Suppressor macrophage treated with lipopolysaccharide for 1 hour (primary cell): ENCODE data around the gene CADPS.
"Not testable (repeated sequence)": the region's sequence is repeated elsewhere in the genome, so short reads cannot be mapped to it uniquely, and the experiment has no call there.

Experiments
- DNase-seq, 3 donors: peaks; one replicate each; pipeline ENCODE4 v3.0.0-alpha.2; 2020 to 2022

The CADPS gene

GRCh38 chr3:62585861-62586260, 289.4 kb downstream of the CADPS start:
- no peak for DNase-seq

- no peak for DNase-seq
These were observed 290.6 kb downstream of the CADPS start for GRCh38 chr3:62584636-62585035.

- no peak for DNase-seq
These were observed 292.6 kb downstream of the CADPS start for GRCh38 chr3:62582495-62583172.

DNA sequence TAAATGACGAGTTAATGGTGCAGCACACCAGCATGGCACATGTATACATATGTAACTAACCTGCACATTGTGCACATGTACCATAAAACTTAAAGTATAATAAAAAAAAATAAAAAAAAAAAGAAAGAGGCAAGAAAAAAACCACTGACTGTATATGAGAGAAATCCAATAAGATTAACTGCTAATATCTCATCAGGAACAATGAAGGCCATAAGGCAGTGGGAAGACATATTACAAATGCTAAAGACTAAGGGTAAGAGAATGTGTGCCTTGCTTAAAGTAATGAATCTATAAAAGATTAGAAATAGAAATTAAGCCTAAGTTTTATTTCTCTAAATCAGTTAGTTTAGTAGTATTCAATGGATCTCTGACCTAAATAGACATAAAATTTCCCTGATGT, 294.7 kb downstream of the CADPS start:
- not testable (repeated sequence) for DNase-seq

DNA sequence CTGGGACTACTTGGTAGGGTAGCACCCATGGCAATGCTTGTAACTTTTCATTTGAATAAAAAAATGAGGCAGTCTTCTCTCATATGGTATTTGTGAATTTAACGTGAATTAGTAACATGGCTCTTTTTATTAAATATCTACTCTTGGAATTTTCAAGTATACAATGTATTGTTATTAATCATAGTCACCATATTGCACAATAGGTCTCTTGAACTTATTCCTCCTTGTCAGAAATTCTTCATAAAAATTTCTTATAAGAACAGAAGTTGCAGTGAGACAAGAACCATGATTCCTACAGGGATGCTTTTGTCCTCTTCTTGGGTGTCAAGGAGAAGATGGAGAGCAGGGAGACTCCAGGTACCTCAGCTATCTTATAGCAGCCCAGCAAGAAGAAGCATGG, 298.1 kb downstream of the CADPS start:
- DNase-seq: no peak

GRCh38 chr3:62574266-62574898, 300.8 kb downstream of the CADPS start:
- DNase-seq: no peak

GRCh38 chr3:62571916-62572315, 303.3 kb downstream of the CADPS start:
- DNase-seq: no peak

DNA sequence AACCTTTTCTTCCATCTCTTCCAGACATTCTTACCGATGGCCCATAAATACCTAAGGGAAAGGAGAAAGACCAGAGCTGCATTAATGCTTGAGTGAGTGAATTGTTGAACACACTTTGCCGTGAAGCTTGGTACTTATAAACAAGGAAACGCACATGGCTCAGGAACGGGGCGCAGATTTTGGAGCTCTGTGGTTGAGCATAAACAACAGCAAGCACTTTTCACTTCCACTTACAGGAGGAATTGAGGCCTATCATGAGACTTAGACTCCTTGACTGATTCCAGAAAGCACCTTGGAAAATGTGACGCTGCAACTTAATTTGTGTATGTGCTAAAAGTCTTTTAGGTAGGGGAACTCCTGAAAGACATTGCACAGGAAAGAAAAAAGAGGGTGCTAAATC, 304.3 kb downstream of the CADPS start:
- no peak for DNase-seq

- no peak for DNase-seq
These were observed 305.6 kb downstream of the CADPS start for GRCh38 chr3:62569609-62570008.

- no peak for DNase-seq
These were observed 307.9 kb downstream of the CADPS start for GRCh38 chr3:62567097-62568021.

DNA sequence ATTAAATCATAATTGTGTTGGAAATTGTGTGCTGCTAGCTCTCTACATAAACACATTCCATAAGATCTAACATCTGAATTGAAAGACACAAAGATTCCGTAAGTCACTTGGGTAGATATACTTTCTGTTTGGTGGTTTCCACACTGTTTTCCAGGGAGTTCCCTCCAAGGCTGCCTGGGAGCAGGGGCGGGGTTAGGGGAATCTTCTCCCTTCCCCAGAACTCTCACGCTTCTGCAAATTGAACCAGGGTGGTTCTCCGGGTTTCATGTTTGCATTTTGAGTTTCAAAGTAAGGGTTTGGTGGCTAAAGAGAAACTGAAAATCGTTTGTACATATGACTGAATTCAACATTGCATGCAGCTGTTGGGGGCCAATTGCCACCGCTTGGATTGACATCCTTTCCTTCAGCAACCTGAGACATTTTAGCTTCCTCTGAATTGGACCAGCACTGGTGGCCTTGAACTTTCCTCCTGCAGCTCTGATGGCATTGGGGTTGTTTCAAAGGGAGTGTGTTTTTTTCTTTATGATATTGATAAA, 309.1 kb downstream of the CADPS start:
- no peak for DNase-seq

- DNase-seq: no peak
These were observed 312.6 kb downstream of the CADPS start for GRCh38 chr3:62562596-62562995.

- DNase-seq: no peak
These were observed 313.2 kb downstream of the CADPS start for GRCh38 chr3:62562017-62562416.

- DNase-seq: peak in 2 of 3 donors; percentile 4 to 20
These were observed 315.3 kb downstream of the CADPS start for GRCh38 chr3:62559831-62560445.

DNA sequence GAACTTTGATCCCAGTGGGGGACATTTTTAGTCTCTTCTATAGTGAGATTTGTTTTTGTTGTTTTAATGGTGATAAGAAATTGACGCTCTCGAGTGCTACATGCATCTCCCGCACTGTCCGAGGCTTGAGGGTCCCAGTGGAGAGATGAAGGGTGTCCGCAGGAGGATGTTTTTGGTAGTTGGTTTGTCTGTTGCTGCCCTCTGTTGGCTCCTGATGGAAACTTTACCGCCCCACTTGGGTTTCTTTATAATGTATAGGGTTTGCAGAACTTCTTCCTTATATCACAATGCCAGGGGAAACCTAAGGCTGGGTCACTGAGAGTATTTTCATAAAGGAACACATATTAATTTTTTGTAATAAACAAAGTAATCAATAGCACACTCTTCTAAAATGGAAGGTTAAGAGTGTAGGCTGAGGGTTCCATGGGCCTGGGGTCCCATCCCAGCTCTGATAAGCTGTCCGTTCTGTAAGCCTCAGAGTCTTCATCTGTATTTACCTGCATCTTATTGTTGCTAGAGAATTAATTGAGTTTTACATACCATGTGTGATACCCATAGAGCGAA, 316.6 kb downstream of the CADPS start:
- DNase-seq: peak in 2 of 3 donors; percentile 1 to 3

- no peak for DNase-seq
These were observed 317.2 kb downstream of the CADPS start for GRCh38 chr3:62557983-62558382.

GRCh38 chr3:62557450-62557849, 317.8 kb downstream of the CADPS start:
- no peak for DNase-seq

GRCh38 chr3:62556121-62556815, 318.9 kb downstream of the CADPS start:
- DNase-seq: no peak

GRCh38 chr3:62554264-62554799, 320.9 kb downstream of the CADPS start:
- DNase-seq: no peak

DNA sequence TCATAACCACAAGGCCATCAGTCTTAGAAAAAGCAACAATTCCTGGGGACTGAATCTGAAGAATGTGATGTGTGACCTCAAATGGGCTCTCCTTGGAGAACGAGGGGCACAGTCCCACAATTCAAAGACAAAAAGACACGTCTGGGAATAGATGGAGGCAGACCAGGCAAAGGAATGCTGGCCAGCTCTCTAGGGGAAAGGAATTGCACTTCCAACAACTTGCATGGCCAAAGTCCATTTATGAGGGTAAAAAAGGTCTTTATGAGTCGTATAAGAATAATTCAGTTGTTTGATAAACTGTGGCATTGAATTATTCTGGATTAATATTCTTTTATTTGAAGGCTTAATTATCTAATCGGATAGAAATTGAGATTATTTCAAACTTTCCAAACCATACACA, 321.4 kb downstream of the CADPS start:
- DNase-seq: no peak

GRCh38 chr3:62551556-62551955, 323.7 kb downstream of the CADPS start:
- no peak for DNase-seq

GRCh38 chr3:62550439-62550838, 324.8 kb downstream of the CADPS start:
- DNase-seq: no peak
